ENCODE results near the gene PARS2. TPM values are rescaled to one million over a fixed set of nuclear protein-coding genes. Genes with fewer than 3 reads are reported as not detected.

PARS2 gene
- total RNA-seq, 1 donor from 2014 or later = 5.4 TPM

DNA sequence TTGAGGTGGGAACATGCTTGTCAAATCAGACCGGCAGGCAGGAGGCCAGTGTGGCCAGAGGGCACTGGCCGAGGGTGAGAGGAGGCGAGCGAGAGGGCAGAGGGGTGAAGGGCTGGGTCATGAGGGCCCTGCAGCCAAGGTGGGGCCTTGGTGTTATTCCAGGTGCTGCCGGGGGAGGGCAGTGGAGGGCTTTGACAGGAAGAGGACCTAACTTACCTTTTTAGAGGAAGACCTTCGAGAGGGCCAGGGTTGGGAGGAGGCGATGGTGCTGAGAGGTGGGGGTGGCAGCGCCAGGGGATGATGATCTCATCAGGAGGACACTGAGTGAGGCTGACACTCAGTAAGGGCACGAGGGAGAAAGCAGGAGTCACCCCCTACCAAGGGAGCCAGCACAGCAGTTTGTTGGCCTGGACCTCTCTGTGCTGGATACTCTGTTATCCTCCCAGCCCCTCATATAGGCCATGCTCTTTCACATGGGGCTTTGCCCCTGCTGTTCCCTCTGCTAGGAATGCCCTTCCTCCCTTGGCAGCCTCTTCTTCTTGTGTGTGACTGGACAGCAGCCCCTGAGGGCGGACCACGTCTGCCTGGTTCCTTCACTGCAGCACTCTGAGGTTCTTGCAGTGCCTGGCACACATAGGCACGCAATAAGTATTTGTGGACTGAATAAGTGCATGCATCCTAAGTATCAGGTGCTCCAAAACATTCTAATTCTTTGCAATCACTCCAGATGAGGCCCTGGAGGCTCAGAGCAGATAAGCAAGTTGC, 44.3 kb upstream of the PARS2 start:
- no peaks in the 10 kb centered on the region for H3K36me3 ChIP-seq (ENCODE audit: insufficient read depth, low read length)
- no peaks in the 10 kb centered on the region for H4K20me1 ChIP-seq (ENCODE audit: insufficient read depth, low read length)
- H3K4me1 ChIP-seq (ENCODE audit: insufficient read depth, low read length) = peaks cover 4% of the 10 kb centered on the region
- no peaks in the 10 kb centered on the region for H3K79me2 ChIP-seq (ENCODE audit: insufficient read depth, low read length)
- H2AFZ ChIP-seq (ENCODE audit: low read depth, low read length) = no peak overlapping the region
- no peaks in the 10 kb centered on the region for H3K4me1 Mint-ChIP-seq (ENCODE audit: low read depth, unreplicated experiment)
- TF ChIP-seq EZH2 (IDR thresholded peaks at IDR 0.05; ENCODE audit: insufficient read depth, low read length) = no peak
- TF ChIP-seq, protein P1, sequence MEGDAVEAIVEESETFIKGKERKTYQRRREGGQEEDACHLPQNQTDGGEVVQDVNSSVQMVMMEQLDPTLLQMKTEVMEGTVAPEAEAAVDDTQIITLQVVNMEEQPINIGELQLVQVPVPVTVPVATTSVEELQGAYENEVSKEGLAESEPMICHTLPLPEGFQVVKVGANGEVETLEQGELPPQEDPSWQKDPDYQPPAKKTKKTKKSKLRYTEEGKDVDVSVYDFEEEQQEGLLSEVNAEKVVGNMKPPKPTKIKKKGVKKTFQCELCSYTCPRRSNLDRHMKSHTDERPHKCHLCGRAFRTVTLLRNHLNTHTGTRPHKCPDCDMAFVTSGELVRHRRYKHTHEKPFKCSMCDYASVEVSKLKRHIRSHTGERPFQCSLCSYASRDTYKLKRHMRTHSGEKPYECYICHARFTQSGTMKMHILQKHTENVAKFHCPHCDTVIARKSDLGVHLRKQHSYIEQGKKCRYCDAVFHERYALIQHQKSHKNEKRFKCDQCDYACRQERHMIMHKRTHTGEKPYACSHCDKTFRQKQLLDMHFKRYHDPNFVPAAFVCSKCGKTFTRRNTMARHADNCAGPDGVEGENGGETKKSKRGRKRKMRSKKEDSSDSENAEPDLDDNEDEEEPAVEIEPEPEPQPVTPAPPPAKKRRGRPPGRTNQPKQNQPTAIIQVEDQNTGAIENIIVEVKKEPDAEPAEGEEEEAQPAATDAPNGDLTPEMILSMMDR (IDR thresholded peaks at IDR 0.05; ENCODE audit: insufficient read depth, low read depth, low read length) = peak; percentile 35
- no peak overlapping the region for H3K27ac ChIP-seq (ENCODE audit: low read depth, low read length)
- no peak overlapping the region for H3K4me3 Mint-ChIP-seq (ENCODE audit: unreplicated experiment)
- FAIRE-seq (no peak), DNase-seq (ENCODE audit: low read depth) (no peak)
- H3K36me3 Mint-ChIP-seq (ENCODE audit: low read depth, unreplicated experiment) = no peaks in the 10 kb centered on the region
- no peak overlapping the region for H3K4me3 ChIP-seq (ENCODE audit: insufficient read depth, low read depth, low read length)
- no peak overlapping the region for H3K27ac Mint-ChIP-seq (ENCODE audit: unreplicated experiment)
- H3K27me3 Mint-ChIP-seq (ENCODE audit: low read depth, unreplicated experiment) = peaks cover 14% of the 10 kb centered on the region
- H3K4me2 ChIP-seq (ENCODE audit: low read length) = no peak overlapping the region
- H3K9ac ChIP-seq (ENCODE audit: low read length) = no peak overlapping the region
- H3K9me3 Mint-ChIP-seq (ENCODE audit: unreplicated experiment) = peaks cover 3% of the 10 kb centered on the region
- H3K27me3 ChIP-seq (ENCODE audit: insufficient read depth, low read length) = peaks cover 6% of the 10 kb centered on the region
- H3K9me3 ChIP-seq (ENCODE audit: insufficient read depth, low read depth, low read length) = no peaks in the 10 kb centered on the region

DNA sequence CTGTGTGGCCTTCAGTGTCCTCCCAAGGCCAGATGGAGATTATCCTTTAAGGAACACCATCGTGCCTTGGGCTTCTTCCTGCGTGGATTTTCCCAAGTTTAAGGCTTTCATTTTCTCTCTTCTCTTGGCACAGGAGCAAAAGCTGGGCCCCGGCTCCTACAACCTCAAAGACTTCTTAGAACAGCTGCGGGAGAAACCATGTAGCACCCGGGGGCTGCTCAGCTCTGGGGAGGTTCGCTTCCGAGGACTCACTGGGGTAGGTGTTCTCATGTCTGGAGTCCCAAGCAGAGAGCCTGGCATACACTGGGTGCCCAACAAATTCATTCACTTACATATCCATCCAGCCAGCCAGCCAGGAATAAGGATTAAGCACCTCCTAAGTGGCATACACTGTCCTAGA, 43.4 kb upstream of the PARS2 start:
- Histone ChIP-seq H3K9ac (ENCODE audit: low read length) (no peak overlapping the region), H3K27ac (ENCODE audit: low read depth, low read length) (no peak overlapping the region), H2AFZ (ENCODE audit: low read depth, low read length) (no peak overlapping the region), H3K79me2 (ENCODE audit: insufficient read depth, low read length) (no peaks in the 10 kb centered on the region), H3K36me3 (ENCODE audit: insufficient read depth, low read length) (no peaks in the 10 kb centered on the region), H3K9me3 (ENCODE audit: insufficient read depth, low read depth, low read length) (no peaks in the 10 kb centered on the region), H3K4me1 (ENCODE audit: insufficient read depth, low read length) (peaks cover 4% of the 10 kb centered on the region), H3K4me3 (ENCODE audit: insufficient read depth, low read depth, low read length) (no peak overlapping the region), H3K4me2 (ENCODE audit: low read length) (no peak overlapping the region), H3K27me3 (ENCODE audit: insufficient read depth, low read length) (peaks cover 4% of the 10 kb centered on the region), H4K20me1 (ENCODE audit: insufficient read depth, low read length) (no peaks in the 10 kb centered on the region)
- no peak for FAIRE-seq
- H3K27ac Mint-ChIP-seq (ENCODE audit: unreplicated experiment) = no peak overlapping the region
- no peak for TF ChIP-seq EZH2 (IDR thresholded peaks at IDR 0.05; ENCODE audit: insufficient read depth, low read length)
- TF ChIP-seq, protein P1 (IDR thresholded peaks at IDR 0.05; ENCODE audit: insufficient read depth, low read depth, low read length) = no peak
- H3K4me1 Mint-ChIP-seq (ENCODE audit: low read depth, unreplicated experiment) = no peaks in the 10 kb centered on the region
- peaks cover 14% of the 10 kb centered on the region for H3K27me3 Mint-ChIP-seq (ENCODE audit: low read depth, unreplicated experiment)
- H3K4me3 Mint-ChIP-seq (ENCODE audit: unreplicated experiment) = no peak overlapping the region
- no peaks in the 10 kb centered on the region for H3K36me3 Mint-ChIP-seq (ENCODE audit: low read depth, unreplicated experiment)
- no peak for DNase-seq (ENCODE audit: low read depth)
- peaks cover 3% of the 10 kb centered on the region for H3K9me3 Mint-ChIP-seq (ENCODE audit: unreplicated experiment)

All from astrocyte (in vitro differentiated cells and primary cell).